ENCODE results near the gene OR10H1.
"Not testable (repeated sequence)": the region's sequence is repeated elsewhere in the genome, so short reads cannot be mapped to it uniquely, and the experiment has no call there.

The OR10H1 gene

DNA sequence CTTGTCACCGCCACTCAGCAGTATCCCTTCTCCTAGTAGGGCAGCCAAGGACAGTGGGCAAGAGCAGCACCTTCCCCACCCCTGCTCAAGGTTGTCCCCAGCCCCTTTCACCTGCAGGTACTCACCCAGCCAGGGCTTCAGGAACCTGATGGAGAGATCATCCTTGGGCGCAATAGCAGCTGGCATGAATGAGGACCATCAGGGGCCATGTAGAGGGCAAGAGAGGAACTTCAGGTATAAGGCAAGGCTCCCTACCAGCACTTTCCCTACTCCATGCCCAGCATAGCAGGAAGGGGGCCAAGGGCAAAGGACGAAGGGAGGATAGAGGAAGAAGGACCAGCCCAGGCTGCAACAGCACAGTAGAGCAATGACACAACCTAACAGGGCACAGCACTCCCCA is 41.3 kb downstream of the OR10H1 start:
- DNase-seq (ENCODE audit: low read depth): not testable (repeated sequence)

DNA sequence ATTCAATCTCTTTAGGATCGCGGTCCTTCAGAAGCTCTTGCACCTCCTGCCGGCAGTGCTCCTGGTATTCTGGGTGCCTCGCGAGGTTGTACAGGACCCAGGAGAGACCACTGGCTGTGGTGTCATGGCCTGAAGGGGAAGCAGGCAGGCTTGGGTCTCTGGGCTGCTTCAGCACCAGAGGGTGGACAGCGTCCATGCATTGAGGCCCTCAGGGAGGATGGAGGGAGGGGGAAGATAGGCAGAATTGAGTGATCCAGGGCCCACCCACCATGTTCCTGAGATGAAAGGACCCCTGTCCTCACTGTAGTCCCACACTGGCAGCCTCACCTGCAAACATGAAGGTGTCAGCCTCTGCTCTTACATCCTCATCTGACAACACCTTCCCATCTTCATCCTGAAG is 45.9 kb downstream of the OR10H1 start:
- no peak for DNase-seq (ENCODE audit: low read depth)

DNA sequence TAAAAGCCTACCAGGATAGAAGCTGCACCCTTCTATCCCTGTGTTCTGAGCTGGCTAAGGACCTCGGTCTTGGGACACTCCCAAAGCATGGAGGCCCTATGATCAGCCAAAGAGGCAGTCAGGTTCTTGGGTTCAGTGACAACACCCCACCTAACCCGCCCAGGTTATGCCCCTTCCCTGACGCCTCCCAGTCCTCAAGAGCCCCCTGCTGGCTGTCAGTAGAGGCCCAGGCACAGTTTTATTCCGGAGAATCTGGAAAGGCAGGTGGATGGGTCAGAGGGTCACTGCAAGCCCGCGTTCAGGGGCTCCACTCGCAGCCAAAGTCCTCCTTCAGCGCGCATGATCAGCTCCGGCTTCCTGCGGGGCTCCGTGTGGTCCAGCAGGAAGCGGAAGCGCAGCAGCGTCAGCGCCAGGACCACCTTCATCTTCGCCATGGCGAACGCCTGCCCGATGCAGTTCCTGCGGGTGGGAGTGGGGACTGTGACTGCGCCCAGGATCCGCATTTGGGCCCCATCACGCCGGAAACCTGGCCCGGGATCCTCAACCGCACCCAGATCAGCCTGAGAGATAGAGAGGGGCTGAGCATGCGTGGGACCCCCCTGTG is 55.4 kb downstream of the OR10H1 start:
- no peak for DNase-seq (ENCODE audit: low read depth)

DNA sequence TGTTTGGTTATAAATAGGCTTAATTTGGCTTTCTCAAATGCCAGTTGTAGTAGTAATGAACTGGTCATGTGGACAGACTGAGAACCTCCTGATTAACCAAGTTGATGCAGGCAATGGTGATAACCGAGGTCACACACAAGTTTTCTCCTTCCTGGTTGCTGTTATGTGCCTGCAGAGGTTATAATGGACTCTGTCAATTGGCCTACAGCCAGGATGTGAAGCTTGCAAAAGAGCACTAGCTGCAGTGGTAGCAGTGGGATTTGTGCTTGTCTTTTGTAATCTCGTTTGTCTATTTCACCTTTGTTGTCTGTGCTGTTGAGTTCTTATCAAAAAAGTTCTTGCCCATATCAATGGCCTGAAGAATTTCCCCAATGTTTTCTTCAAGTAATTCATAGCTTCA is 57.1 kb downstream of the OR10H1 start:
- DNase-seq (ENCODE audit: low read depth): no peak
